ENCODE measurements around the gene TTC39A.

TTC39A gene

GRCh38 chr1:51303751-51304251 is 26.6 kb downstream of the TTC39A start:
- TF ChIP-seq, protein P1, sequence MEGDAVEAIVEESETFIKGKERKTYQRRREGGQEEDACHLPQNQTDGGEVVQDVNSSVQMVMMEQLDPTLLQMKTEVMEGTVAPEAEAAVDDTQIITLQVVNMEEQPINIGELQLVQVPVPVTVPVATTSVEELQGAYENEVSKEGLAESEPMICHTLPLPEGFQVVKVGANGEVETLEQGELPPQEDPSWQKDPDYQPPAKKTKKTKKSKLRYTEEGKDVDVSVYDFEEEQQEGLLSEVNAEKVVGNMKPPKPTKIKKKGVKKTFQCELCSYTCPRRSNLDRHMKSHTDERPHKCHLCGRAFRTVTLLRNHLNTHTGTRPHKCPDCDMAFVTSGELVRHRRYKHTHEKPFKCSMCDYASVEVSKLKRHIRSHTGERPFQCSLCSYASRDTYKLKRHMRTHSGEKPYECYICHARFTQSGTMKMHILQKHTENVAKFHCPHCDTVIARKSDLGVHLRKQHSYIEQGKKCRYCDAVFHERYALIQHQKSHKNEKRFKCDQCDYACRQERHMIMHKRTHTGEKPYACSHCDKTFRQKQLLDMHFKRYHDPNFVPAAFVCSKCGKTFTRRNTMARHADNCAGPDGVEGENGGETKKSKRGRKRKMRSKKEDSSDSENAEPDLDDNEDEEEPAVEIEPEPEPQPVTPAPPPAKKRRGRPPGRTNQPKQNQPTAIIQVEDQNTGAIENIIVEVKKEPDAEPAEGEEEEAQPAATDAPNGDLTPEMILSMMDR (IDR thresholded peaks at IDR 0.05), result no peak

GRCh38 chr1:51303315-51303714 is 27.0 kb downstream of the TTC39A start:
- TF ChIP-seq, protein P1 (IDR thresholded peaks at IDR 0.05), result no peak

GRCh38 chr1:51302746-51303145 is 27.6 kb downstream of the TTC39A start:
- TF ChIP-seq, protein P1 (IDR thresholded peaks at IDR 0.05), result no peak

DNA sequence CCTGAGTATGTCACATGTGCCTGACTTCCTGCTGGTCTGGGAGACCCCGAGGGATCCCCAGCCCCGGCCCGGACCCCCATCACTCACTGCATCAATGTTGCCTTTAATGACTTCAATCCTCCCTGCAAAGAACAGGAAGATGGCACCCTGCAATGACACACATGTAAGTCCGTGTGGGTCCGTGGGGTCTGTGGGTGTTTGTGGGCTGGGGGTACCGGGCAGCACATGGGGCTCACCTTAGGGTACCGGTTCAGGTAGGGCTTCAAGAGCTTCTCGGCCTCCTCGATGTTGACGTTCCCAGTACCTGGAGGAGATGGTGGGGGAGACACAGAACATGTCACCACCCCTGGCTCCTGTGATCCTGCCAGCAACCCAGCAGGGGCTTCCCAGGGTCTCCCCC is 28.1 kb downstream of the TTC39A start:
- TF ChIP-seq, protein P1 (IDR thresholded peaks at IDR 0.05), result no peak

GRCh38 chr1:51301844-51302162 is 28.6 kb downstream of the TTC39A start:
- TF ChIP-seq, protein P1 (IDR thresholded peaks at IDR 0.05), result no peak

DNA sequence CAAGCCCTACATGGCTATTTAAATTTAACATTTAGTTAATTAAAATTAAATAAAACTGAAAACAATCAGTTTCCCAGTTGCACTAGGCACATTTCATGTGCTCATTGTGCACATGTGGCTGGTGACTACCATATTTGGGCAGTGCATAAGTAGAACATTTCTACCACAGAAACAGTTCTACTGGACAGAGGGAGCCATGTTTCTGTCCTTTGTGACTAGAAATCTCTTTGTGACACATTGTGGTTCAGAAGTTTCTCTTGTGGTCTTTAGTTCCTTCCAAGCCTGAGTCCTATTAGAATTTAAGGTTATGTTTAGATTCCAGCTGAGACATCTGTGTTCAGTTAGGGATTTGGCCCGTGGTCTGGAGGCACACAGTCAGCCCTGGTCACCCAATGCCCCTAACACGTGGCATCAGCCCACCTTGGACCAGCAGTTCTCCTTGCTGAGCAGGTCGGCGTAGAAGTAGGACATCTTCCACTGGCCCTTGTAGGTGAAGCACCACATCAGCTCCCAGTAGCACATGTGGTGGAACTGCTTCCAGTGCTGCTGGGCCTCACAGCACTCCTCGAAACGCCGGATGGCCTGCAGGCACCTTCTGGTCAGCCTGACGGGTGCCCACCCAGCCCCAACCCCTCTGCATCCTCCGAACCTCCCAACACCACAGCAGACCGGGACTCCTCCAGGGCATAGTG is 29.1 kb downstream of the TTC39A start:
- TF ChIP-seq, protein P1 (IDR thresholded peaks at IDR 0.05), result no peak

DNA sequence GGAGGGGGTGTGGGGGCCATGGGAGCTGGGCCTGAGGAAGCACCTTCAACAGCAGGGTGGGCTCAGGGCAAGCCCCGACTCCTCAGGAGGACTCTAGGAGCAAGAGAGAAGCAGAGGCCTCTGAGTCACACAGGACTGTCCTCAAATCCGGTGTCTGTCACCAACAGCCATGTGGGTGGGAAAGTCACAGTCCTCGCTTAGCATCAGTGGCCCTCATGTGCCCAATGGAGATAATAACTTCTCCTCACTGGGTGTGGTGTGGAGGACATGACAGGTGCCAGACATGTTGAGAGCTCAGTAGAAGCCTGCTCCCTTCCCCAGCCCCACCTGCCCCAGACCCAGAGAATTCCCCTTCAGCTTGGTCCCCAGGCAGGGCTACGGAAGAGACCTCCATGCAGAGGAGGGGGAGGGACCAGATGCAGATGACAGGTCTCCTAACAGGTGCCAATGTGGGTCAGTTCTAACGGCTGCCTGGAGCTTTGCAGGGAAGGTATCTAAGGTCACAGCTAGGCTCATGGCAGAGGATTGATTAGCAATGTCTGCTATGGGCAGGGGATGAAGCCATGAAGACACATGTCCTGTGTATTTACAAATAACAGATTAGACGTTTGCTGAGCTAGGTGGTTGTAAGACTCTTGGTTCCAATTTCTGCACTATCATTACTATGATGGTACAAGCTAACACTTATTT is 30.2 kb downstream of the TTC39A start:
- TF ChIP-seq, protein P1 (IDR thresholded peaks at IDR 0.05), result no peak

All from LNCAP (cell line).